IMR-90 (cell line): Measurements from ENCODE around the gene ENOX1. TPM values are rescaled to one million over a fixed set of nuclear protein-coding genes. Genes with fewer than 3 reads are reported as not detected.

Source experiments
- ATAC-seq: fragments of 200-7000 bp; cut with Tn5 transposase; 2 replicates; pipeline ENCODE4 v1.9.1; 2020; ENCODE audit warnings: low read depth, mild to moderate bottlenecking, moderate library complexity
- BruUV-seq: library from RNA; stranded (reverse); fragments of 400-500 nt; replicated peaks from 2 replicates; lab custom pipeline; 2021; lab: Mats Ljungman, UMichigan
- CTCF ChIA-PET: fragments of 300-600 bp; formaldehyde crosslinking; extraction: SDS; loops from one replicate; lab custom pipeline; 2021; ENCODE audit warnings: antibody characterized with exemption; lab: Yijun Ruan, JAX
- POLR2A ChIA-PET: fragments of 300-600 bp; sonication (Branson Sonifier 250); formaldehyde crosslinking; loops from one replicate; lab custom pipeline; 2022; ENCODE audit warnings: antibody characterized with exemption; ENCODE audit not compliant: unreplicated experiment; lab: Charles Lee
- DNase-seq: peaks from one replicate; pipeline ENCODE4 v3.0.0; 2013
- H2AFZ ChIP-seq: replicated peaks from 2 replicates; pipeline ENCODE3; 2013; ENCODE audit warnings: low read length, mild to moderate bottlenecking; ENCODE audit not compliant: poor library complexity
- H2AK5ac ChIP-seq: 2 replicates; pipeline ENCODE4 v1.6.1; 2013; ENCODE audit warnings: low read depth, low read length, inconsistent platforms
- H2AK9ac ChIP-seq: replicated peaks from 2 replicates; pipeline ENCODE3; 2013; ENCODE audit warnings: mild to moderate bottlenecking, low read depth, low read length, moderate library complexity; ENCODE audit not compliant: poor library complexity
- H2BK120ac ChIP-seq: 2 replicates; pipeline ENCODE4 v1.6.1; 2013; ENCODE audit warnings: low read depth, low read length, inconsistent platforms
- H2BK15ac ChIP-seq: 3 replicates; pipeline ENCODE4 v1.6.1; 2013; ENCODE audit warnings: low read depth, low read length, inconsistent platforms
- H2BK20ac ChIP-seq: 2 replicates; pipeline ENCODE4 v1.6.1; 2013; ENCODE audit warnings: low read depth, mild to moderate bottlenecking, inconsistent platforms, low read length, moderate library complexity
- H2BK5ac ChIP-seq: 2 replicates; pipeline ENCODE4 v1.6.1; 2013; ENCODE audit warnings: mild to moderate bottlenecking, low read depth, low read length, inconsistent platforms; ENCODE audit not compliant: poor library complexity, severe bottlenecking
- H3K14ac ChIP-seq: replicated peaks from 2 replicates; pipeline ENCODE4 v1.6.1; 2013; ENCODE audit warnings: low read depth, low read length, inconsistent platforms
- H3K18ac ChIP-seq: 2 replicates; pipeline ENCODE4 v1.6.1; 2013; ENCODE audit warnings: low read depth, low read length, control low read depth
- H3K23ac ChIP-seq: 2 replicates; pipeline ENCODE4 v1.6.1; 2013; ENCODE audit warnings: low read depth, low read length, inconsistent platforms
- H3K27ac ChIP-seq: 2 replicates; pipeline ENCODE4 v1.5.1; 2013; ENCODE audit warnings: mild to moderate bottlenecking, control low read depth, low read length; ENCODE audit not compliant: insufficient read depth
- H3K27me3 ChIP-seq: 2 replicates; pipeline ENCODE4 v1.6.1; 2013; ENCODE audit warnings: low read length; ENCODE audit not compliant: control insufficient read depth, insufficient read depth
- H3K36me3 ChIP-seq: 2 replicates; pipeline ENCODE4 v1.6.1; 2013; ENCODE audit warnings: low read length, mixed read lengths; ENCODE audit not compliant: control insufficient read depth, insufficient read depth
- H3K4ac ChIP-seq: 2 replicates; pipeline ENCODE4 v1.6.1; 2013; ENCODE audit warnings: low read depth, low read length, inconsistent platforms
- H3K4me1 ChIP-seq: 2 replicates; pipeline ENCODE4 v1.6.1; 2013; ENCODE audit warnings: low read length, mixed read lengths; ENCODE audit not compliant: control insufficient read depth, insufficient read depth
- H3K4me2 ChIP-seq: 2 replicates; pipeline ENCODE4 v1.6.1; 2013; ENCODE audit warnings: low read depth, mild to moderate bottlenecking, control low read depth, low read length, moderate library complexity
- H3K4me3 ChIP-seq: 2 replicates; pipeline ENCODE4 v1.5.1; 2013; ENCODE audit warnings: low read depth, mild to moderate bottlenecking, control low read depth, low read length, moderate library complexity; ENCODE audit not compliant: insufficient read depth
- H3K56ac ChIP-seq: 2 replicates; pipeline ENCODE4 v1.6.1; 2013; ENCODE audit warnings: low read length, inconsistent platforms; ENCODE audit not compliant: insufficient read depth; ENCODE audit errors: extremely low read depth
- H3K79me1 ChIP-seq, 2 experiments: 2 replicates each; pipeline ENCODE4 v1.6.1; 2013; ENCODE audit warnings: low read length in 2 of 2, inconsistent platforms in 1 of 2, low read depth in 1 of 2
- H3K9ac ChIP-seq: 2 replicates; pipeline ENCODE4 v1.6.1; 2013; ENCODE audit warnings: low read depth, low read length, control low read depth
- H3K9me1 ChIP-seq: 2 replicates; pipeline ENCODE4 v1.6.1; 2013; ENCODE audit warnings: low read length, inconsistent platforms; ENCODE audit not compliant: insufficient read depth
- H3K9me3 ChIP-seq: 2 replicates; pipeline ENCODE4 v1.6.1; 2013; ENCODE audit warnings: low read length; ENCODE audit not compliant: control insufficient read depth, insufficient read depth
- H4K20me1 ChIP-seq: 2 replicates; pipeline ENCODE4 v1.6.1; 2013; ENCODE audit warnings: low read length, inconsistent platforms; ENCODE audit not compliant: insufficient read depth
- H4K5ac ChIP-seq: 2 replicates; pipeline ENCODE4 v1.6.1; 2013; ENCODE audit warnings: mild to moderate bottlenecking, low read depth, low read length, control low read depth
- H4K8ac ChIP-seq, 2 experiments: 2 replicates each; pipeline ENCODE4 v1.6.1; 2013; ENCODE audit warnings: low read depth in 2 of 2, low read length in 2 of 2, control low read depth in 1 of 2, inconsistent platforms in 1 of 2
- H4K91ac ChIP-seq: 2 replicates; pipeline ENCODE4 v1.6.1; 2013; ENCODE audit warnings: low read depth, low read length, inconsistent platforms; ENCODE audit not compliant: insufficient read depth
- BHLHE40 ChIP-seq: fragments of 150-350 bp; IDR thresholded peaks from 2 replicates; pipeline ENCODE4 v1.6.1; 2016; ENCODE audit warnings: mild to moderate bottlenecking, low read depth, low read length
- CEBPB ChIP-seq: IDR thresholded peaks from 2 replicates; pipeline ENCODE4 v1.6.1; 2012; ENCODE audit warnings: low read depth, low read length, improper control_type of control experiment
- CHD1 ChIP-seq: IDR thresholded peaks from 2 replicates; pipeline ENCODE4 v1.6.1; 2012; ENCODE audit warnings: low read depth, low read length, improper control_type of control experiment
- FOS ChIP-seq: fragments of 150-350 bp; IDR thresholded peaks from 2 replicates; pipeline ENCODE4 v1.6.1; 2016; ENCODE audit warnings: low read depth, low read length
- MAFK ChIP-seq: IDR thresholded peaks from 2 replicates; pipeline ENCODE4 v1.6.1; 2012; ENCODE audit warnings: low read depth, low read length, improper control_type of control experiment
- MAZ ChIP-seq: IDR thresholded peaks from 2 replicates; pipeline ENCODE4 v1.6.1; 2012; ENCODE audit warnings: low read depth, mild to moderate bottlenecking, low read length, improper control_type of control experiment, moderate library complexity, borderline replicate concordance
- MXI1 ChIP-seq: IDR thresholded peaks from 2 replicates; pipeline ENCODE4 v1.6.1; 2012; ENCODE audit warnings: low read depth, mild to moderate bottlenecking, low read length, moderate library complexity, borderline replicate concordance
- NFE2L2 ChIP-seq: fragments of 150-350 bp; IDR thresholded peaks from 2 replicates; pipeline ENCODE4 v1.6.1; 2016; ENCODE audit warnings: low read depth, mild to moderate bottlenecking, low read length
- POLR2A ChIP-seq: IDR thresholded peaks from 2 replicates; pipeline ENCODE4 v1.6.1; 2012; ENCODE audit warnings: mild to moderate bottlenecking, low read depth, low read length
- RAD21 ChIP-seq: IDR thresholded peaks from 2 replicates; pipeline ENCODE4 v1.6.1; 2012; ENCODE audit warnings: low read length, improper control_type of control experiment
- RCOR1 ChIP-seq: IDR thresholded peaks from 2 replicates; pipeline ENCODE4 v1.6.1; 2012; ENCODE audit warnings: mild to moderate bottlenecking, low read length, improper control_type of control experiment; ENCODE audit not compliant: insufficient replicate concordance
- RFX5 ChIP-seq: IDR thresholded peaks from 2 replicates; pipeline ENCODE4 v1.8.0; 2012; ENCODE audit warnings: low read depth, mild to moderate bottlenecking, low read length, moderate library complexity
- SMC3 ChIP-seq: fragments of 150-350 bp; IDR thresholded peaks from 2 replicates; pipeline ENCODE4 v1.6.1; 2016; ENCODE audit warnings: low read depth, mild to moderate bottlenecking, antibody characterized with exemption, low read length, moderate library complexity
- WGBS, 2 experiments: methylation state at CpG; one replicate each; pipeline versions ENCODE4 v1.1.5 to v1.1.7; 2013; ENCODE audit warnings: missing lambda C conversion rate in 2 of 2; ENCODE audit not compliant: insufficient read length in 1 of 2; ENCODE audit errors: extremely low coverage in 2 of 2; 5-methylcytosine and 5-hydroxymethylcytosine counted together
- dilution Hi-C: fragments of 300-500 bp; cut with HindIII; formaldehyde crosslinking; loops from one replicate; pipeline ENCODE4 v1.14.3; 2018; ENCODE audit warnings: low sequenced_read_pairs; ENCODE audit not compliant: unreplicated experiment
- in situ Hi-C: fragments of 300-500 bp; cut with MboI; formaldehyde crosslinking; loops from 3 replicates; pipeline ENCODE4 v1.14.3; 2019; ENCODE audit warnings: low sequenced_read_pairs, inconsistent platforms, mixed read lengths
- intact Hi-C: fragments of 100-400 bp; cut with micrococcal nuclease; formaldehyde crosslinking; loops from 2 replicates; pipeline ENCODE4 v1.10.0; 2022
- polyA plus RNA-seq, 3 experiments: library from polyadenylated mRNA; depleted of rRNA; stranded (reverse); fragments of >200 nt; gene quantifications; 2 replicates each; pipeline ENCODE4 v1.2.3, GENCODE V29; 2012; ENCODE audit warnings: low replicate concordance in 1 of 3
- total RNA-seq: library from RNA; depleted of rRNA; stranded (reverse); fragments of >200 nt; gene quantifications from 2 replicates; pipeline ENCODE4 v1.2.3, GENCODE V29; 2012
- TF ChIP-seq, protein P1 (sequence below): conservative IDR thresholded peaks from 2 replicates; pipeline ENCODE4 v1.5.1; 2012; ENCODE audit warnings: mild to moderate bottlenecking, low read depth, low read length, improper control_type of control experiment
- TF ChIP-seq, protein P2 (sequence below): fragments of 150-350 bp; IDR thresholded peaks from 2 replicates; pipeline ENCODE4 v1.6.1; 2017; ENCODE audit warnings: mild to moderate bottlenecking, antibody characterized with exemption, low read length, low read depth
- TF ChIP-seq, protein P3 (sequence below): fragments of 150-350 bp; IDR thresholded peaks from 2 replicates; pipeline ENCODE4 v1.6.1; 2016; ENCODE audit warnings: low read depth, mild to moderate bottlenecking, low read length, moderate library complexity, borderline replicate concordance

The ENOX1 gene
- total and polyA plus RNA-seq, 2 of the 4 experiments (the other 2 are of a cell fraction), result 0.99 to 1.3 TPM

DNA sequence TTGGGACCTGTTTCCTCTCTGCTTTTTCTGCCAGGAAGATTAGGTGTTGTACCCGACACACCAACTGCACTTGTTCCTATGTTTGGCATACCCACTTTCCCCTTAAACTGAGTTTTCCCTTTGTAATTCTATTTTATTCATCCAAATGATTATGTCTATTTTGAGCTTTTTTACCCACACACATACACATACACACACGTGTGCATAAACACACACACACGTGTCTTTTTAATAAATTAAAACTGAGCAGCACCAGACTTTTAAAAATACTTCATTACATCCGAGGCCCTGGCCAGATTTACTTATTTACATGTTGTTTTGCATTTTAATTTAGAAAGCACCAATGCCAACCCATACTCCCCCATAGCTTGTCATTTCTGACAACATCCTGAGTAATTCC, 413.4 kb downstream of the ENOX1 start:
- Histone ChIP-seq H2BK5ac (no peak overlapping the region), H3K4me1 (peaks cover 2% of the 10 kb centered on the region), H4K91ac (no peak overlapping the region), H3K18ac (no peak overlapping the region), H4K5ac (no peak overlapping the region), H3K56ac (no peak overlapping the region), H3K79me1 (no peaks in the 10 kb centered on the region), H3K9ac (no peak overlapping the region), H3K27me3 (no peaks in the 10 kb centered on the region; the same call in 1 of the 2 replicates), H3K14ac (no peak overlapping the region), H4K20me1 (no peaks in the 10 kb centered on the region), H4K8ac (no peak overlapping the region), H3K27ac (no peak overlapping the region), H2AK5ac (no peak overlapping the region), H2BK120ac (no peak overlapping the region), H3K4me2 (no peak overlapping the region), H2BK15ac (no peak overlapping the region), H3K9me1 (no peaks in the 10 kb centered on the region; the same call in 1 of the 2 replicates), H3K36me3 (no peaks in the 10 kb centered on the region), H2AFZ (no peak overlapping the region), H3K4me3 (no peak overlapping the region), H3K4ac (no peak overlapping the region), H3K9me3 (no peaks in the 10 kb centered on the region), H3K23ac (no peak overlapping the region), H2BK20ac (no peak overlapping the region), H2AK9ac (no peak overlapping the region)
- ChIA-PET CTCF (no interaction called here), POLR2A (no interaction called here)
- dilution Hi-C loops, result no loop called here
- in situ Hi-C loops, result no loop called here
- DNase-seq (no peak), ATAC-seq (no peak)
- WGBS, 2 experiments, result no CpG with 5 or more reads among the region's 4 CpGs
- intact Hi-C loops, result loop anchor here (10.0 kb wide), 1 partner anchor 501 kb away; the partner anchor contains the start of genes CCDC122 and LACC1
- no peak for TF ChIP-seq RFX5
- TF ChIP-seq, protein P1, sequence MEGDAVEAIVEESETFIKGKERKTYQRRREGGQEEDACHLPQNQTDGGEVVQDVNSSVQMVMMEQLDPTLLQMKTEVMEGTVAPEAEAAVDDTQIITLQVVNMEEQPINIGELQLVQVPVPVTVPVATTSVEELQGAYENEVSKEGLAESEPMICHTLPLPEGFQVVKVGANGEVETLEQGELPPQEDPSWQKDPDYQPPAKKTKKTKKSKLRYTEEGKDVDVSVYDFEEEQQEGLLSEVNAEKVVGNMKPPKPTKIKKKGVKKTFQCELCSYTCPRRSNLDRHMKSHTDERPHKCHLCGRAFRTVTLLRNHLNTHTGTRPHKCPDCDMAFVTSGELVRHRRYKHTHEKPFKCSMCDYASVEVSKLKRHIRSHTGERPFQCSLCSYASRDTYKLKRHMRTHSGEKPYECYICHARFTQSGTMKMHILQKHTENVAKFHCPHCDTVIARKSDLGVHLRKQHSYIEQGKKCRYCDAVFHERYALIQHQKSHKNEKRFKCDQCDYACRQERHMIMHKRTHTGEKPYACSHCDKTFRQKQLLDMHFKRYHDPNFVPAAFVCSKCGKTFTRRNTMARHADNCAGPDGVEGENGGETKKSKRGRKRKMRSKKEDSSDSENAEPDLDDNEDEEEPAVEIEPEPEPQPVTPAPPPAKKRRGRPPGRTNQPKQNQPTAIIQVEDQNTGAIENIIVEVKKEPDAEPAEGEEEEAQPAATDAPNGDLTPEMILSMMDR, result no peak
- TF ChIP-seq RAD21, result no peak
- TF ChIP-seq, protein P2, sequence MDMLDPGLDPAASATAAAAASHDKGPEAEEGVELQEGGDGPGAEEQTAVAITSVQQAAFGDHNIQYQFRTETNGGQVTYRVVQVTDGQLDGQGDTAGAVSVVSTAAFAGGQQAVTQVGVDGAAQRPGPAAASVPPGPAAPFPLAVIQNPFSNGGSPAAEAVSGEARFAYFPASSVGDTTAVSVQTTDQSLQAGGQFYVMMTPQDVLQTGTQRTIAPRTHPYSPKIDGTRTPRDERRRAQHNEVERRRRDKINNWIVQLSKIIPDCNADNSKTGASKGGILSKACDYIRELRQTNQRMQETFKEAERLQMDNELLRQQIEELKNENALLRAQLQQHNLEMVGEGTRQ, result no peak
- no peak for TF ChIP-seq POLR2A
- no peak for TF ChIP-seq NFE2L2
- TF ChIP-seq FOS, result no peak
- no peak for TF ChIP-seq BHLHE40
- no peak for TF ChIP-seq MAZ
- TF ChIP-seq RCOR1, result no peak
- no peak for TF ChIP-seq MAFK
- TF ChIP-seq MXI1, result no peak
- TF ChIP-seq CEBPB, result no peak
- TF ChIP-seq CHD1, result no peak
- TF ChIP-seq SMC3, result no peak
- TF ChIP-seq, protein P3, sequence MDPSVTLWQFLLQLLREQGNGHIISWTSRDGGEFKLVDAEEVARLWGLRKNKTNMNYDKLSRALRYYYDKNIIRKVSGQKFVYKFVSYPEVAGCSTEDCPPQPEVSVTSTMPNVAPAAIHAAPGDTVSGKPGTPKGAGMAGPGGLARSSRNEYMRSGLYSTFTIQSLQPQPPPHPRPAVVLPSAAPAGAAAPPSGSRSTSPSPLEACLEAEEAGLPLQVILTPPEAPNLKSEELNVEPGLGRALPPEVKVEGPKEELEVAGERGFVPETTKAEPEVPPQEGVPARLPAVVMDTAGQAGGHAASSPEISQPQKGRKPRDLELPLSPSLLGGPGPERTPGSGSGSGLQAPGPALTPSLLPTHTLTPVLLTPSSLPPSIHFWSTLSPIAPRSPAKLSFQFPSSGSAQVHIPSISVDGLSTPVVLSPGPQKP, result no peak
- no TSS peak for BruUV-seq
